ENCODE measurements around the gene SARDH.

GRCh38 chr9:133734590-133735414 is 3.4 kb downstream of the SARDH start:
- TF ChIP-seq POLR2AphosphoS5 (IDR thresholded peaks at IDR 0.05): no peak
- no peak for TF ChIP-seq POLR2A (IDR thresholded peaks at IDR 0.05)
- no peak for TF ChIP-seq CTCF (IDR thresholded peaks at IDR 0.05)
- no peak for TF ChIP-seq EP300 (IDR thresholded peaks at IDR 0.05)
